Astrocyte (in vitro differentiated cells and primary cell): Measurements from ENCODE around the gene MYO9A.

ENCODE experiments used
- EZH2 ChIP-seq: IDR thresholded peaks from 2 replicates; pipeline ENCODE4 v1.6.1; 2012; ENCODE audit warnings: mild to moderate bottlenecking, low read length, inconsistent platforms; ENCODE audit not compliant: insufficient read depth
- TF ChIP-seq, protein P1 (sequence below): IDR thresholded peaks from 2 replicates; pipeline ENCODE4 v1.5.1; 2011; ENCODE audit warnings: low read depth, mild to moderate bottlenecking, inconsistent platforms, low read length, moderate library complexity; ENCODE audit not compliant: insufficient read depth

DNA sequence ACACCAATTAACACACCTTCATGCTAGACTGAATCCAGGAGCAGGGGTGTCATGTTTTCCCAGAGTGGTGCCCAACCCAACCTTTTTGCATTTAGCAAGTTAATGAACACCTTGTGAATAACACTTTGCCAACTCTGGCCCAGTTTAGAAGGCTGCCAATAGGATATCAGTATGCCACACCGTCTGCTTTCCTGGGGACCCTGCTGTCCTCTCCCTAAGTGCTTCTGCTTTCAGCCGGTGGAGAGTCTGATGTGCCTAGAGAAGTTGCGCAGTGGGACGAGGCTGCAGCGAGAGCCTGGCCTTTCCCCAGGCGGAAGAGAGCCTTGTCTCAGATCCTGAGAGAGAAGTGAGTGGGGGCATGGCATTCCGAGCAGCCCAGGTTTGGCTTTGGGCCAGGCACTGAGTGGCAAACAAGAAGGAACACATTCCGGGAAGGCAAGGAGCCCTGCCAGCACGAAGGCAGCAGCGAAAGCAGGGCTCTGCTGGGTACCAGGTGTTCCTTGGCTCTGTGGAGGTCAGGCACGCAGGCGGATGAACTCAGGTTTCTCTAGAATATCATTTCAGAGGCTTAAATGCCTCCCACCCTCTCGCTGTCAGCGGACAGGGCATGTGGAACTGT, 37.2 kb upstream of the MYO9A start:
- TF ChIP-seq, protein P1, sequence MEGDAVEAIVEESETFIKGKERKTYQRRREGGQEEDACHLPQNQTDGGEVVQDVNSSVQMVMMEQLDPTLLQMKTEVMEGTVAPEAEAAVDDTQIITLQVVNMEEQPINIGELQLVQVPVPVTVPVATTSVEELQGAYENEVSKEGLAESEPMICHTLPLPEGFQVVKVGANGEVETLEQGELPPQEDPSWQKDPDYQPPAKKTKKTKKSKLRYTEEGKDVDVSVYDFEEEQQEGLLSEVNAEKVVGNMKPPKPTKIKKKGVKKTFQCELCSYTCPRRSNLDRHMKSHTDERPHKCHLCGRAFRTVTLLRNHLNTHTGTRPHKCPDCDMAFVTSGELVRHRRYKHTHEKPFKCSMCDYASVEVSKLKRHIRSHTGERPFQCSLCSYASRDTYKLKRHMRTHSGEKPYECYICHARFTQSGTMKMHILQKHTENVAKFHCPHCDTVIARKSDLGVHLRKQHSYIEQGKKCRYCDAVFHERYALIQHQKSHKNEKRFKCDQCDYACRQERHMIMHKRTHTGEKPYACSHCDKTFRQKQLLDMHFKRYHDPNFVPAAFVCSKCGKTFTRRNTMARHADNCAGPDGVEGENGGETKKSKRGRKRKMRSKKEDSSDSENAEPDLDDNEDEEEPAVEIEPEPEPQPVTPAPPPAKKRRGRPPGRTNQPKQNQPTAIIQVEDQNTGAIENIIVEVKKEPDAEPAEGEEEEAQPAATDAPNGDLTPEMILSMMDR: no peak
- TF ChIP-seq EZH2: no peak
